Panc1 (cell line): ENCODE measurements around the gene SCN7A. TPM values are rescaled to one million over a fixed set of nuclear protein-coding genes. Genes with fewer than 3 reads are reported as not detected.

Source experiments
- ATAC-seq: fragments of 200-7000 bp; cut with Tn5 transposase; 2 replicates; pipeline ENCODE4 v1.9.1; 2020; ENCODE audit warnings: mild to moderate bottlenecking, moderate library complexity
- BruUV-seq: library from RNA; stranded (reverse); fragments of 400-500 nt; replicated peaks from 2 replicates; lab custom pipeline; 2021; lab: Mats Ljungman, UMichigan
- CTCF ChIA-PET: fragments of 300-600 bp; sonication (Branson Sonifier 250); formaldehyde crosslinking; loops from one replicate; lab custom pipeline; 2022; ENCODE audit warnings: antibody characterized with exemption; lab: Charles Lee
- POLR2A ChIA-PET: fragments of 300-600 bp; sonication (Branson Sonifier 250); formaldehyde crosslinking; loops from one replicate; lab custom pipeline; 2022; ENCODE audit warnings: antibody characterized with exemption; lab: Charles Lee
- DNase-seq: peaks from one replicate; pipeline ENCODE4 v3.0.0-alpha.2; 2010; ENCODE audit warnings: low read depth, low spot score
- H3K27ac ChIP-seq: 2 replicates; pipeline ENCODE4 v1.5.1; 2011; ENCODE audit warnings: mild to moderate bottlenecking, low read length, inconsistent platforms
- H3K27me3 ChIP-seq: fragments of 200-500 bp; sonication (Bioruptor generic); 2 replicates; pipeline ENCODE4 v1.6.0; 2014; ENCODE audit warnings: low read length, inconsistent platforms; ENCODE audit not compliant: control insufficient read depth, insufficient read depth
- H3K36me3 ChIP-seq: fragments of 200-500 bp; sonication (Bioruptor generic); 2 replicates; pipeline ENCODE4 v1.5.1; 2014; ENCODE audit warnings: inconsistent platforms, mild to moderate bottlenecking, low read length, moderate library complexity; ENCODE audit not compliant: control insufficient read depth, insufficient read depth
- H3K4me1 ChIP-seq: 2 replicates; pipeline ENCODE4 v1.5.1; 2011; ENCODE audit warnings: inconsistent platforms, mild to moderate bottlenecking, low read length, moderate library complexity; ENCODE audit not compliant: control insufficient read depth, insufficient read depth
- H3K4me3 ChIP-seq, 2 experiments: 2 replicates each; pipeline ENCODE4 v1.5.1; 2011 to 2012; ENCODE audit warnings: low read depth in 2 of 2, low read length in 2 of 2, mild to moderate bottlenecking in 2 of 2, inconsistent platforms in 1 of 2, moderate library complexity in 1 of 2
- H3K9me3 ChIP-seq: fragments of 200-500 bp; sonication (Bioruptor generic); 2 replicates; pipeline ENCODE4 v1.5.1; 2014; ENCODE audit warnings: low read depth, mild to moderate bottlenecking, inconsistent platforms, low read length, moderate library complexity; ENCODE audit not compliant: control insufficient read depth, insufficient read depth
- POLR2AphosphoS5 ChIP-seq: IDR thresholded peaks from 2 replicates; pipeline ENCODE4 v1.6.1; 2012; ENCODE audit warnings: mild to moderate bottlenecking, low read depth, low read length, moderate library complexity
- SIN3A ChIP-seq: IDR thresholded peaks from 2 replicates; pipeline ENCODE4 v1.6.1; 2012; ENCODE audit warnings: low read depth, mild to moderate bottlenecking, low read length, moderate library complexity, borderline replicate concordance; ENCODE audit not compliant: insufficient read depth
- TCF7L2 ChIP-seq: IDR thresholded peaks from 2 replicates; pipeline ENCODE4 v1.6.1; 2011; ENCODE audit warnings: mild to moderate bottlenecking, low read depth, low read length, inconsistent platforms
- in situ Hi-C: cut with HindIII; loops from 2 replicates; pipeline ENCODE4 v1.10.0; 2016; ENCODE audit warnings: low sequenced_read_pairs, low pct_unique_long_range_greater_than_20kb
- intact Hi-C: fragments of 100-400 bp; cut with micrococcal nuclease; formaldehyde crosslinking; loops from one replicate; pipeline ENCODE4 v1.10.0; 2022; ENCODE audit not compliant: unreplicated experiment
- total RNA-seq: library from RNA; stranded (reverse); gene quantifications from one replicate; pipeline ENCODE4 v1.2.1, GENCODE V29; 2021; ENCODE audit not compliant: unreplicated experiment
- TF ChIP-seq, protein P1 (sequence below), 2 experiments: IDR thresholded peaks; 2 replicates each; pipeline ENCODE4 v1.6.1; 2011 to 2012; ENCODE audit warnings: low read depth in 2 of 2, control low read depth in 1 of 2, low read length in 1 of 2, mild to moderate bottlenecking in 1 of 2, moderate library complexity in 1 of 2; ENCODE audit not compliant: insufficient read depth in 1 of 2
- TF ChIP-seq, protein P2 (sequence below): fragments of 450-650 bp; IDR thresholded peaks from 2 replicates; pipeline ENCODE4 v1.5.1; 2017; ENCODE audit warnings: mild to moderate bottlenecking

SCN7A gene
- total RNA-seq, 1 experiment from 2014 or later = 0.03 TPM

DNA sequence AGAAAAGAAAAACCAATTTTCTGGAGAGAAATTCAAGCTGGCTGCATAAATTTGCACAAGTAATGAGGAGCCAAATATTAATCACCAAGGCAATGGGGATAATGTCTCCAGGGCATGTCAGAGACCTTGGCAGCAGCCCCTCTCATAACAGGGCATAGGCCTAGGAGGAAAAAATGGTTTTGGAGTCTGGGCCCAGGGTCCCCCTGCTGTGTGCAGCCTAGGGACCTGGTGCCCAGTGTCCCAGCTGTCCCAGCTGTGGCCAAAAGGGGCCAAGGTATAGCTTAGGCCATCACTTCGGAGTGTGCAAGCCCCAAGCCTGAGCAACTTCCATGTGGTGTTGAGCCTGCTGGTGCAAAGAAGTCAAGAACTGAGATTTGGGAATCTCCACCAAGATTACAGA is 57.1 kb downstream of the SCN7A start:
- in situ Hi-C loops (no loop called here), intact Hi-C loops (no loop called here)
- Histone ChIP-seq H3K4me3 (no peak overlapping the region), H3K9me3 (no peaks in the 10 kb centered on the region), H3K36me3 (no peaks in the 10 kb centered on the region), H3K27me3 (no peaks in the 10 kb centered on the region), H3K27ac (no peak overlapping the region), H3K4me1 (no peaks in the 10 kb centered on the region)
- ATAC-seq = no peak
- TF ChIP-seq POLR2AphosphoS5 = no peak
- TF ChIP-seq, protein P1, sequence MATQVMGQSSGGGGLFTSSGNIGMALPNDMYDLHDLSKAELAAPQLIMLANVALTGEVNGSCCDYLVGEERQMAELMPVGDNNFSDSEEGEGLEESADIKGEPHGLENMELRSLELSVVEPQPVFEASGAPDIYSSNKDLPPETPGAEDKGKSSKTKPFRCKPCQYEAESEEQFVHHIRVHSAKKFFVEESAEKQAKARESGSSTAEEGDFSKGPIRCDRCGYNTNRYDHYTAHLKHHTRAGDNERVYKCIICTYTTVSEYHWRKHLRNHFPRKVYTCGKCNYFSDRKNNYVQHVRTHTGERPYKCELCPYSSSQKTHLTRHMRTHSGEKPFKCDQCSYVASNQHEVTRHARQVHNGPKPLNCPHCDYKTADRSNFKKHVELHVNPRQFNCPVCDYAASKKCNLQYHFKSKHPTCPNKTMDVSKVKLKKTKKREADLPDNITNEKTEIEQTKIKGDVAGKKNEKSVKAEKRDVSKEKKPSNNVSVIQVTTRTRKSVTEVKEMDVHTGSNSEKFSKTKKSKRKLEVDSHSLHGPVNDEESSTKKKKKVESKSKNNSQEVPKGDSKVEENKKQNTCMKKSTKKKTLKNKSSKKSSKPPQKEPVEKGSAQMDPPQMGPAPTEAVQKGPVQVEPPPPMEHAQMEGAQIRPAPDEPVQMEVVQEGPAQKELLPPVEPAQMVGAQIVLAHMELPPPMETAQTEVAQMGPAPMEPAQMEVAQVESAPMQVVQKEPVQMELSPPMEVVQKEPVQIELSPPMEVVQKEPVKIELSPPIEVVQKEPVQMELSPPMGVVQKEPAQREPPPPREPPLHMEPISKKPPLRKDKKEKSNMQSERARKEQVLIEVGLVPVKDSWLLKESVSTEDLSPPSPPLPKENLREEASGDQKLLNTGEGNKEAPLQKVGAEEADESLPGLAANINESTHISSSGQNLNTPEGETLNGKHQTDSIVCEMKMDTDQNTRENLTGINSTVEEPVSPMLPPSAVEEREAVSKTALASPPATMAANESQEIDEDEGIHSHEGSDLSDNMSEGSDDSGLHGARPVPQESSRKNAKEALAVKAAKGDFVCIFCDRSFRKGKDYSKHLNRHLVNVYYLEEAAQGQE (IDR thresholded peaks at IDR 0.05; ENCODE audit: insufficient read depth in 1 of 2, low read depth in 2 of 2, low read length in 1 of 2) = no peak
- TF ChIP-seq TCF7L2 = no peak
- TF ChIP-seq, protein P2, sequence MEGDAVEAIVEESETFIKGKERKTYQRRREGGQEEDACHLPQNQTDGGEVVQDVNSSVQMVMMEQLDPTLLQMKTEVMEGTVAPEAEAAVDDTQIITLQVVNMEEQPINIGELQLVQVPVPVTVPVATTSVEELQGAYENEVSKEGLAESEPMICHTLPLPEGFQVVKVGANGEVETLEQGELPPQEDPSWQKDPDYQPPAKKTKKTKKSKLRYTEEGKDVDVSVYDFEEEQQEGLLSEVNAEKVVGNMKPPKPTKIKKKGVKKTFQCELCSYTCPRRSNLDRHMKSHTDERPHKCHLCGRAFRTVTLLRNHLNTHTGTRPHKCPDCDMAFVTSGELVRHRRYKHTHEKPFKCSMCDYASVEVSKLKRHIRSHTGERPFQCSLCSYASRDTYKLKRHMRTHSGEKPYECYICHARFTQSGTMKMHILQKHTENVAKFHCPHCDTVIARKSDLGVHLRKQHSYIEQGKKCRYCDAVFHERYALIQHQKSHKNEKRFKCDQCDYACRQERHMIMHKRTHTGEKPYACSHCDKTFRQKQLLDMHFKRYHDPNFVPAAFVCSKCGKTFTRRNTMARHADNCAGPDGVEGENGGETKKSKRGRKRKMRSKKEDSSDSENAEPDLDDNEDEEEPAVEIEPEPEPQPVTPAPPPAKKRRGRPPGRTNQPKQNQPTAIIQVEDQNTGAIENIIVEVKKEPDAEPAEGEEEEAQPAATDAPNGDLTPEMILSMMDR = no peak
- TF ChIP-seq SIN3A = no peak
- no TSS peak for BruUV-seq
- ChIA-PET POLR2A (no interaction called here), CTCF (no interaction called here)
- DNase-seq = no peak

- H3K27me3 ChIP-seq = no peaks in the 10 kb centered on the region
- H3K36me3 ChIP-seq = no peaks in the 10 kb centered on the region
- TF ChIP-seq, protein P2 = no peak
- TF ChIP-seq POLR2AphosphoS5 (no peak), TCF7L2 (no peak), SIN3A (no peak)
- TF ChIP-seq, protein P1 (IDR thresholded peaks at IDR 0.05; ENCODE audit: insufficient read depth in 1 of 2, low read depth in 2 of 2, low read length in 1 of 2) = no peak
- H3K4me3 ChIP-seq = no peak overlapping the region
- no peaks in the 10 kb centered on the region for H3K9me3 ChIP-seq
- H3K4me1 ChIP-seq = no peaks in the 10 kb centered on the region
- ChIA-PET CTCF (no interaction called here), POLR2A (no interaction called here)
- ATAC-seq = no peak
- in situ Hi-C loops = no loop called here
- intact Hi-C loops = no loop called here
- H3K27ac ChIP-seq = no peak overlapping the region
- no peak for DNase-seq
- no TSS peak for BruUV-seq
Measured at GRCh38 chr2:166436189-166436588, 57.9 kb downstream of the SCN7A start.
